ENCODE data around the gene SHB.

DNA sequence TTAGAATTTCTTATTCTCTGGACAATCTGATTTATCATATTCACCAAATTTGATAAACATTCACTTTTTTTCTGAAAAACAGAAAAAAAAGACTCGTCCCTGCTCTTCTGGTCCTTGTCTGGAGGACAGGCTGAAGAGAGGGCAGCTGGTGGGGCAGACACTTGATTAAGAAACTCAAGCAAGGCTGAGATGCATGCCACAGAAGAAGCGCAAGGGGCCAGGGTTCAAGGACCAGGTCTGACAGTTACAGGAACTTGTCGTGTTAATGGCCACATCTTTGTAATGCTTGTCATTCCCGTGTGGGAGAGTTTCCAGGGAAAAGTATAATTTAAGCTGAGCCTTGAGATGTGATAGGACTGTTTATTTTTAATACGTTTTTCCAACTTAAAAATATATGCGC is 40.6 kb upstream of the SHB start:
- TF ChIP-seq, protein P1, sequence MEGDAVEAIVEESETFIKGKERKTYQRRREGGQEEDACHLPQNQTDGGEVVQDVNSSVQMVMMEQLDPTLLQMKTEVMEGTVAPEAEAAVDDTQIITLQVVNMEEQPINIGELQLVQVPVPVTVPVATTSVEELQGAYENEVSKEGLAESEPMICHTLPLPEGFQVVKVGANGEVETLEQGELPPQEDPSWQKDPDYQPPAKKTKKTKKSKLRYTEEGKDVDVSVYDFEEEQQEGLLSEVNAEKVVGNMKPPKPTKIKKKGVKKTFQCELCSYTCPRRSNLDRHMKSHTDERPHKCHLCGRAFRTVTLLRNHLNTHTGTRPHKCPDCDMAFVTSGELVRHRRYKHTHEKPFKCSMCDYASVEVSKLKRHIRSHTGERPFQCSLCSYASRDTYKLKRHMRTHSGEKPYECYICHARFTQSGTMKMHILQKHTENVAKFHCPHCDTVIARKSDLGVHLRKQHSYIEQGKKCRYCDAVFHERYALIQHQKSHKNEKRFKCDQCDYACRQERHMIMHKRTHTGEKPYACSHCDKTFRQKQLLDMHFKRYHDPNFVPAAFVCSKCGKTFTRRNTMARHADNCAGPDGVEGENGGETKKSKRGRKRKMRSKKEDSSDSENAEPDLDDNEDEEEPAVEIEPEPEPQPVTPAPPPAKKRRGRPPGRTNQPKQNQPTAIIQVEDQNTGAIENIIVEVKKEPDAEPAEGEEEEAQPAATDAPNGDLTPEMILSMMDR (IDR thresholded peaks at IDR 0.05), result no peak
- TF ChIP-seq CHD2 (IDR thresholded peaks at IDR 0.05; ENCODE audit: low read length, partially characterized antibody), result no peak
- TF ChIP-seq JUN (IDR thresholded peaks at IDR 0.05), result no peak
- TF ChIP-seq ZC3H11A (IDR thresholded peaks at IDR 0.05), result no peak
- TF ChIP-seq POLR2A (IDR thresholded peaks at IDR 0.05; ENCODE audit: low read length), result no peak

Measured in A549 (cell line).